Measurements from ENCODE around the gene CNTROB.
A peak's percentile ranks its signal among the peaks of the same experiment; 100 is the strongest.

Gene CNTROB

GRCh38 chr17:7931709-7932482, at the start of gene CNTROB, which contains the start of gene TRAPPC1:
TSS of gene CNTROB (plus strand) at chr17:7932206. CDS start at chr17:7933080, 874 bp downstream.
TSS of gene TRAPPC1 (minus strand) at chr17:7931946. CDS start at chr17:7931829, 117 bp downstream.
- peaks cover 21 to 23% of the 10 kb centered on the region in 2 donors for H3K4me1 ChIP-seq (ENCODE audit: control insufficient read depth in 1 of 2, insufficient read depth in 2 of 2, low read length in 2 of 2)
- H3K27ac ChIP-seq (ENCODE audit: low read depth, low read length), result peak within 1 kb of the TSS; percentile 17
- no peaks in the 10 kb centered on the region for H3K27me3 ChIP-seq (ENCODE audit: control insufficient read depth in 1 of 2, insufficient read depth in 2 of 2, low read length in 2 of 2)
- H3K9me3 ChIP-seq (ENCODE audit: control insufficient read depth in 1 of 2, low read length in 2 of 2), result no peaks in the 10 kb centered on the region
- peaks cover 5 to 15% of the 10 kb centered on the region in 2 donors for H3K36me3 ChIP-seq (ENCODE audit: control insufficient read depth in 1 of 2, insufficient read depth in 2 of 2, low read length in 2 of 2)
- peak within 1 kb of the TSS; percentile 88 to 99 for H3K4me3 ChIP-seq (ENCODE audit: low read depth in 1 of 2, low read length in 2 of 2)
- H3K9ac ChIP-seq (ENCODE audit: low read depth in 1 of 2, low read length in 2 of 2), result peak within 1 kb of the TSS; percentile 94 to 96

- Histone ChIP-seq H3K9ac (ENCODE audit: low read depth in 1 of 2, low read length in 2 of 2) (no peak overlapping the region), H3K36me3 (ENCODE audit: control insufficient read depth in 1 of 2, insufficient read depth in 2 of 2, low read length in 2 of 2) (peaks cover 4 to 9% of the 10 kb centered on the region in 2 donors), H3K9me3 (ENCODE audit: control insufficient read depth in 1 of 2, low read length in 2 of 2) (no peaks in the 10 kb centered on the region), H3K27ac (ENCODE audit: low read depth, low read length) (no peak overlapping the region), H3K4me1 (ENCODE audit: control insufficient read depth in 1 of 2, insufficient read depth in 2 of 2, low read length in 2 of 2) (peaks cover 29 to 34% of the 10 kb centered on the region in 2 donors), H3K27me3 (ENCODE audit: control insufficient read depth in 1 of 2, insufficient read depth in 2 of 2, low read length in 2 of 2) (no peaks in the 10 kb centered on the region), H3K4me3 (ENCODE audit: low read depth in 1 of 2, low read length in 2 of 2) (no peak overlapping the region)
These were observed 49.4 kb upstream of the CNTROB start for GRCh38 chr17:7882629-7883028.

- Histone ChIP-seq H3K36me3 (ENCODE audit: control insufficient read depth in 1 of 2, insufficient read depth in 2 of 2, low read length in 2 of 2) (peaks cover 4 to 9% of the 10 kb centered on the region in 2 donors), H3K27ac (ENCODE audit: low read depth, low read length) (no peak overlapping the region), H3K9me3 (ENCODE audit: control insufficient read depth in 1 of 2, low read length in 2 of 2) (no peaks in the 10 kb centered on the region), H3K4me1 (ENCODE audit: control insufficient read depth in 1 of 2, insufficient read depth in 2 of 2, low read length in 2 of 2) (peaks cover 42 to 47% of the 10 kb centered on the region in 2 donors), H3K27me3 (ENCODE audit: control insufficient read depth in 1 of 2, insufficient read depth in 2 of 2, low read length in 2 of 2) (no peaks in the 10 kb centered on the region), H3K4me3 (ENCODE audit: low read depth in 1 of 2, low read length in 2 of 2) (peak overlapping the region in 1 of 2 donors; percentile 39), H3K9ac (ENCODE audit: low read depth in 1 of 2, low read length in 2 of 2) (peak overlapping the region in 1 of 2 donors; percentile 6)
These were observed 48.1 kb upstream of the CNTROB start for GRCh38 chr17:7883781-7884386.

GRCh38 chr17:7884581-7885366, 47.2 kb upstream of the CNTROB start:
- Histone ChIP-seq H3K4me3 (ENCODE audit: low read depth in 1 of 2, low read length in 2 of 2) (peak overlapping the region; percentile 66 to 83), H3K27me3 (ENCODE audit: control insufficient read depth in 1 of 2, insufficient read depth in 2 of 2, low read length in 2 of 2) (no peaks in the 10 kb centered on the region), H3K9ac (ENCODE audit: low read depth in 1 of 2, low read length in 2 of 2) (peak overlapping the region in 1 of 2 donors; percentile 96), H3K9me3 (ENCODE audit: control insufficient read depth in 1 of 2, low read length in 2 of 2) (no peaks in the 10 kb centered on the region), H3K27ac (ENCODE audit: low read depth, low read length) (no peak overlapping the region), H3K4me1 (ENCODE audit: control insufficient read depth in 1 of 2, insufficient read depth in 2 of 2, low read length in 2 of 2) (peaks cover 50 to 56% of the 10 kb centered on the region in 2 donors), H3K36me3 (ENCODE audit: control insufficient read depth in 1 of 2, insufficient read depth in 2 of 2, low read length in 2 of 2) (peaks cover 4 to 5% of the 10 kb centered on the region in 2 donors)

- Histone ChIP-seq H3K27me3 (ENCODE audit: control insufficient read depth in 1 of 2, insufficient read depth in 2 of 2, low read length in 2 of 2) (no peaks in the 10 kb centered on the region), H3K27ac (ENCODE audit: low read depth, low read length) (peak overlapping the region; percentile 88), H3K9ac (ENCODE audit: low read depth in 1 of 2, low read length in 2 of 2) (peak overlapping the region; percentile 80 to 96), H3K36me3 (ENCODE audit: control insufficient read depth in 1 of 2, insufficient read depth in 2 of 2, low read length in 2 of 2) (peaks cover under 1 to 2% of the 10 kb centered on the region in 2 donors), H3K4me1 (ENCODE audit: control insufficient read depth in 1 of 2, insufficient read depth in 2 of 2, low read length in 2 of 2) (peaks cover 52 to 60% of the 10 kb centered on the region in 2 donors), H3K4me3 (ENCODE audit: low read depth in 1 of 2, low read length in 2 of 2) (peak overlapping the region; percentile 83 to 90), H3K9me3 (ENCODE audit: control insufficient read depth in 1 of 2, low read length in 2 of 2) (no peaks in the 10 kb centered on the region)
These were observed 46.4 kb upstream of the CNTROB start for GRCh38 chr17:7885367-7886226.

- Histone ChIP-seq H3K4me1 (ENCODE audit: control insufficient read depth in 1 of 2, insufficient read depth in 2 of 2, low read length in 2 of 2) (peaks cover 52 to 60% of the 10 kb centered on the region in 2 donors), H3K27ac (ENCODE audit: low read depth, low read length) (peak overlapping the region; percentile 88), H3K27me3 (ENCODE audit: control insufficient read depth in 1 of 2, insufficient read depth in 2 of 2, low read length in 2 of 2) (no peaks in the 10 kb centered on the region)
These were observed 45.6 kb upstream of the CNTROB start for GRCh38 chr17:7886227-7887037.

GRCh38 chr17:7887038-7887481, 44.9 kb upstream of the CNTROB start:
- peak overlapping the region; percentile 88 for H3K27ac ChIP-seq (ENCODE audit: low read depth, low read length)
- peaks cover 51 to 57% of the 10 kb centered on the region in 2 donors for H3K4me1 ChIP-seq (ENCODE audit: control insufficient read depth in 1 of 2, insufficient read depth in 2 of 2, low read length in 2 of 2)
- peak overlapping the region; percentile 83 to 90 for H3K4me3 ChIP-seq (ENCODE audit: low read depth in 1 of 2, low read length in 2 of 2)
- no peaks in the 10 kb centered on the region for H3K9me3 ChIP-seq (ENCODE audit: control insufficient read depth in 1 of 2, low read length in 2 of 2)
- H3K9ac ChIP-seq (ENCODE audit: low read depth in 1 of 2, low read length in 2 of 2), result peak overlapping the region; percentile 80 to 96
- peaks cover 0 to 12% of the 10 kb centered on the region in 2 donors for H3K36me3 ChIP-seq (ENCODE audit: control insufficient read depth in 1 of 2, insufficient read depth in 2 of 2, low read length in 2 of 2)
- no peaks in the 10 kb centered on the region for H3K27me3 ChIP-seq (ENCODE audit: control insufficient read depth in 1 of 2, insufficient read depth in 2 of 2, low read length in 2 of 2)

More at GRCh38 chr17:7886227-7887037, 45.6 kb upstream of the CNTROB start:
- no peaks in the 10 kb centered on the region for H3K9me3 ChIP-seq (ENCODE audit: control insufficient read depth in 1 of 2, low read length in 2 of 2)
- peaks cover 0 to 9% of the 10 kb centered on the region in 2 donors for H3K36me3 ChIP-seq (ENCODE audit: control insufficient read depth in 1 of 2, insufficient read depth in 2 of 2, low read length in 2 of 2)
- peak overlapping the region; percentile 80 to 96 for H3K9ac ChIP-seq (ENCODE audit: low read depth in 1 of 2, low read length in 2 of 2)
- peak overlapping the region; percentile 83 to 90 for H3K4me3 ChIP-seq (ENCODE audit: low read depth in 1 of 2, low read length in 2 of 2)

GRCh38 chr17:7887482-7888183, 44.4 kb upstream of the CNTROB start:
- Histone ChIP-seq H3K9me3 (ENCODE audit: control insufficient read depth in 1 of 2, low read length in 2 of 2) (no peaks in the 10 kb centered on the region), H3K9ac (ENCODE audit: low read depth in 1 of 2, low read length in 2 of 2) (peak overlapping the region; percentile 80 to 96), H3K27ac (ENCODE audit: low read depth, low read length) (peak overlapping the region; percentile 90), H3K4me1 (ENCODE audit: control insufficient read depth in 1 of 2, insufficient read depth in 2 of 2, low read length in 2 of 2) (peaks cover 45 to 52% of the 10 kb centered on the region in 2 donors), H3K36me3 (ENCODE audit: control insufficient read depth in 1 of 2, insufficient read depth in 2 of 2, low read length in 2 of 2) (peaks cover 0 to 15% of the 10 kb centered on the region in 2 donors), H3K27me3 (ENCODE audit: control insufficient read depth in 1 of 2, insufficient read depth in 2 of 2, low read length in 2 of 2) (no peaks in the 10 kb centered on the region), H3K4me3 (ENCODE audit: low read depth in 1 of 2, low read length in 2 of 2) (peak overlapping the region; percentile 83 to 90)

All from duodenal mucosa (tissue), 2 donors.